Endodermal cell (in vitro differentiated cells): ENCODE measurements around the gene METTL8. TPM values are rescaled to one million over a fixed set of nuclear protein-coding genes. Genes with fewer than 3 reads are reported as not detected.

ENCODE experiments used
- DNase-seq: peaks from one replicate; pipeline ENCODE4 v3.0.0-alpha.2; 2017
- H3K27ac ChIP-seq: 2 replicates; pipeline ENCODE4 v1.5.1; 2013; ENCODE audit warnings: mild to moderate bottlenecking, low read depth, low read length, moderate library complexity
- H3K27me3 ChIP-seq: 2 replicates; pipeline ENCODE4 v1.6.1; 2013; ENCODE audit warnings: mild to moderate bottlenecking, low read length, moderate library complexity; ENCODE audit not compliant: insufficient read depth, control insufficient read depth, poor library complexity, severe bottlenecking
- H3K36me3 ChIP-seq: 2 replicates; pipeline ENCODE4 v1.7.0; 2013; ENCODE audit warnings: mild to moderate bottlenecking, low read length, moderate library complexity; ENCODE audit not compliant: control insufficient read depth, insufficient read depth
- H3K4me1 ChIP-seq: one replicate; pipeline ENCODE4 v1.7.0; 2013; ENCODE audit warnings: low read length; ENCODE audit not compliant: control insufficient read depth, insufficient read depth
- H3K4me3 ChIP-seq: 2 replicates; pipeline ENCODE4 v1.5.1; 2013; ENCODE audit warnings: mild to moderate bottlenecking, low read length, moderate library complexity
- H3K9ac ChIP-seq: 2 replicates; pipeline ENCODE4 v1.6.1; 2013; ENCODE audit warnings: mild to moderate bottlenecking, low read length, moderate library complexity; ENCODE audit not compliant: poor library complexity, severe bottlenecking; ENCODE audit errors: extremely low read depth
- H3K9me3 ChIP-seq: 2 replicates; pipeline ENCODE4 v1.6.1; 2013; ENCODE audit warnings: mild to moderate bottlenecking, low read length, moderate library complexity; ENCODE audit not compliant: control insufficient read depth
- H3K27ac Mint-ChIP-seq: 2 replicates; pipeline ENCODE4 v1.8.0; 2020; ENCODE audit warnings: mixed read lengths
- H3K27me3 Mint-ChIP-seq: 2 replicates; pipeline ENCODE4 v1.8.0; 2021; ENCODE audit warnings: mild to moderate bottlenecking, mixed read lengths; ENCODE audit not compliant: insufficient read depth
- H3K36me3 Mint-ChIP-seq: 2 replicates; pipeline ENCODE4 v1.8.0; 2020; ENCODE audit warnings: low read depth, mixed read lengths
- H3K4me1 Mint-ChIP-seq: 2 replicates; pipeline ENCODE4 v1.8.0; 2020; ENCODE audit warnings: mixed read lengths
- H3K4me3 Mint-ChIP-seq: 2 replicates; pipeline ENCODE4 v1.8.0; 2020; ENCODE audit warnings: mild to moderate bottlenecking, moderate library complexity, mixed read lengths
- H3K9me3 Mint-ChIP-seq: 2 replicates; pipeline ENCODE4 v1.8.0; 2020; ENCODE audit warnings: mild to moderate bottlenecking, mixed read lengths
- WGBS, 2 experiments: methylation state at CpG; one replicate each; pipeline versions ENCODE4 v1.1.5 to v1.1.7; 2013; ENCODE audit warnings: missing lambda C conversion rate in 2 of 2, mixed read lengths in 1 of 2; ENCODE audit not compliant: insufficient coverage in 1 of 2, insufficient read length in 1 of 2; 5-methylcytosine and 5-hydroxymethylcytosine counted together
- total RNA-seq, 2 donors: library from RNA; stranded (reverse); fragmentation: NEBNext Ultra II Directional in 1 of 2; extraction: Animal tissue kit (Norgen Biotek cat#: 25700) in 1 of 2; gene quantifications; 2 replicates in 1 of 2; 3 replicates in 1 of 2; pipeline ENCODE4 v1.2.1, GENCODE V29; 2021
- TF ChIP-seq, protein P1 (sequence below): fragments of 200-600 bp; sonication (generic); conservative IDR thresholded peaks from 2 replicates; pipeline ENCODE4 v1.5.0; 2021; ENCODE audit warnings: antibody characterized with exemption, mild to moderate bottlenecking

METTL8 gene
- total RNA-seq, 2 donors from 2014 or later, result 20.3 to 33.6 TPM

- Histone ChIP-seq H3K4me3 (no peak overlapping the region), H3K27ac (no peak overlapping the region), H3K4me1 (no peaks in the 10 kb centered on the region), H3K36me3 (no peaks in the 10 kb centered on the region), H3K27me3 (no peaks in the 10 kb centered on the region), H3K9ac (no peak overlapping the region), H3K9me3 (no peaks in the 10 kb centered on the region)
- Mint-ChIP-seq H3K4me1 (peaks cover 15% of the 10 kb centered on the region), H3K27me3 (no peaks in the 10 kb centered on the region), H3K36me3 (no peaks in the 10 kb centered on the region), H3K27ac (no peak overlapping the region), H3K9me3 (no peaks in the 10 kb centered on the region), H3K4me3 (no peak overlapping the region)
- TF ChIP-seq, protein P1, sequence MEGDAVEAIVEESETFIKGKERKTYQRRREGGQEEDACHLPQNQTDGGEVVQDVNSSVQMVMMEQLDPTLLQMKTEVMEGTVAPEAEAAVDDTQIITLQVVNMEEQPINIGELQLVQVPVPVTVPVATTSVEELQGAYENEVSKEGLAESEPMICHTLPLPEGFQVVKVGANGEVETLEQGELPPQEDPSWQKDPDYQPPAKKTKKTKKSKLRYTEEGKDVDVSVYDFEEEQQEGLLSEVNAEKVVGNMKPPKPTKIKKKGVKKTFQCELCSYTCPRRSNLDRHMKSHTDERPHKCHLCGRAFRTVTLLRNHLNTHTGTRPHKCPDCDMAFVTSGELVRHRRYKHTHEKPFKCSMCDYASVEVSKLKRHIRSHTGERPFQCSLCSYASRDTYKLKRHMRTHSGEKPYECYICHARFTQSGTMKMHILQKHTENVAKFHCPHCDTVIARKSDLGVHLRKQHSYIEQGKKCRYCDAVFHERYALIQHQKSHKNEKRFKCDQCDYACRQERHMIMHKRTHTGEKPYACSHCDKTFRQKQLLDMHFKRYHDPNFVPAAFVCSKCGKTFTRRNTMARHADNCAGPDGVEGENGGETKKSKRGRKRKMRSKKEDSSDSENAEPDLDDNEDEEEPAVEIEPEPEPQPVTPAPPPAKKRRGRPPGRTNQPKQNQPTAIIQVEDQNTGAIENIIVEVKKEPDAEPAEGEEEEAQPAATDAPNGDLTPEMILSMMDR, result no peak
- 50% methylated on average over 1 of the region's 1 CpG; no CpG with 5 or more reads in 1 of the 2 experiments for WGBS, 2 experiments
- DNase-seq, result no peak
Observed at GRCh38 chr2:171271386-171271785, 162.4 kb downstream of the METTL8 start.

DNA sequence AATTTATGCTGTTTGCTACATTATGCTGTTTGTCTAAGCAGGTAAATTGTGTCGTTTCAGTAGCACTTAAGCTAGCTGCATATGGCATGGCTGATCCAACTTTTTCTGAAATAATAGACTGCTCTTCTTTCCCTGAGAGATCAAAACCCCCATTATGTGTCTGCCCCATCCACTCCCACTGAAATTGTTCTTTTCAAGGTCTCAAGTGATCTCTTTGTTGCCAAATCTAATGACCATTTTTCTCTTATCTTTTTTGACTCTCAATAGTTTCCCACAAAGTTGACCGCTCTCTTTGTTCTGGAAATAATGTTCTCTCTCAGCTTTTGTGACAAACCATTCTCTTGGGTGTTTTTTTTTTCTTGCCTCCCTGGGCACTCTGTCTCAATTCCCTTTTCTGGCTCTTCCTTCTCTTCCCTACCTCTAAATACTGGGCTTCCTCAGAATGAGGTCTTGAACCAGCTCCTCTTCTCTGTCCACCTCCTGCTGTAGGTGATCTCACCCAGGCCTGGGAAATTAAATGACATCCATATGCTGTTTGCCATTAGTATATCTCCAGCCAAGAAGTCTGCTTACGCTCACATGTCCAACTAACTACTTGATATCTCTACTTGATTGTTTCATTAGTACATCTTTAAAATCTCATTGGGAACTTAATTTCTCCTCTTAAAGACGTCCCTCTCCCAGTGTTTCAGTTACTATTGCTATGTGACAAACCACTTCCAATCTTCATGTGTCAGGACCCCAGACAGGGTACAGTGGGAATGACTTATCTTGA, 165.7 kb downstream of the METTL8 start:
- Mint-ChIP-seq H3K27ac (no peak overlapping the region), H3K4me3 (no peak overlapping the region), H3K9me3 (no peaks in the 10 kb centered on the region), H3K4me1 (peaks cover 21% of the 10 kb centered on the region), H3K36me3 (no peaks in the 10 kb centered on the region), H3K27me3 (no peaks in the 10 kb centered on the region)
- TF ChIP-seq, protein P1, result no peak
- no peak overlapping the region for H3K4me3 ChIP-seq
- no peaks in the 10 kb centered on the region for H3K9me3 ChIP-seq
- H3K36me3 ChIP-seq, result no peaks in the 10 kb centered on the region
- WGBS, 2 experiments, result 85 to 88% methylated on average over 3 to 4 of the region's 4 CpGs
- DNase-seq, result no peak
- H3K27ac ChIP-seq, result no peak overlapping the region
- H3K27me3 ChIP-seq, result no peaks in the 10 kb centered on the region
- H3K9ac ChIP-seq, result no peak overlapping the region
- no peaks in the 10 kb centered on the region for H3K4me1 ChIP-seq

Other genes starting within 250 kb of the METTL8 start
- gene DCAF17, start 236 bp upstream of the METTL8 start, total RNA-seq, result 10 to 100 TPM; 22.7 to 31.7 TPM
- gene CYBRD1, start 88.5 kb upstream of the METTL8 start, total RNA-seq, result 1 to 10 TPM; 3.3 to 4.7 TPM